Skeletal muscle tissue (tissue), 4 donors: ENCODE measurements around the gene BCORL1. TPM values are rescaled to one million over a fixed set of nuclear protein-coding genes. Genes with fewer than 3 reads are reported as not detected.

Experiments used
- H3K27ac ChIP-seq: one replicate; pipeline ENCODE4 v1.7.0; 2013; ENCODE audit warnings: mild to moderate bottlenecking, low read depth, low read length, inconsistent platforms
- H3K27me3 ChIP-seq, 3 donors: one replicate each; pipeline ENCODE4 v1.7.0; 2013; ENCODE audit warnings: low read length in 3 of 3; ENCODE audit not compliant: control insufficient read depth in 3 of 3, insufficient read depth in 3 of 3
- H3K36me3 ChIP-seq, 3 donors: one replicate each; pipeline ENCODE4 v1.7.0; 2013; ENCODE audit warnings: low read length in 3 of 3; ENCODE audit not compliant: control insufficient read depth in 3 of 3, insufficient read depth in 3 of 3
- H3K4me1 ChIP-seq, 3 donors: one replicate each; pipeline ENCODE4 v1.7.0; 2013; ENCODE audit warnings: low read length in 3 of 3, mild to moderate bottlenecking in 3 of 3; ENCODE audit not compliant: control insufficient read depth in 3 of 3, insufficient read depth in 3 of 3
- H3K4me3 ChIP-seq, 3 donors: one replicate each; pipeline ENCODE4 v1.7.0; 2013; ENCODE audit warnings: low read length in 3 of 3
- H3K9ac ChIP-seq, 3 donors: one replicate each; pipeline ENCODE4 v1.7.0; 2013; ENCODE audit warnings: low read length in 3 of 3, mild to moderate bottlenecking in 3 of 3, moderate library complexity in 2 of 3, low read depth in 1 of 3
- H3K9me3 ChIP-seq, 3 donors: one replicate each; pipeline ENCODE4 v1.7.0; 2013; ENCODE audit warnings: low read length in 3 of 3; ENCODE audit not compliant: control insufficient read depth in 3 of 3
- total RNA-seq: library from RNA; depleted of rRNA; stranded (reverse); fragments of >200 nt; gene quantifications from one replicate; pipeline ENCODE4 v1.2.3, GENCODE V29; 2014
- donor health status: Osteomylitis.

The BCORL1 gene
- total RNA-seq, 1 donor from 2014 or later: 5.2 TPM

DNA sequence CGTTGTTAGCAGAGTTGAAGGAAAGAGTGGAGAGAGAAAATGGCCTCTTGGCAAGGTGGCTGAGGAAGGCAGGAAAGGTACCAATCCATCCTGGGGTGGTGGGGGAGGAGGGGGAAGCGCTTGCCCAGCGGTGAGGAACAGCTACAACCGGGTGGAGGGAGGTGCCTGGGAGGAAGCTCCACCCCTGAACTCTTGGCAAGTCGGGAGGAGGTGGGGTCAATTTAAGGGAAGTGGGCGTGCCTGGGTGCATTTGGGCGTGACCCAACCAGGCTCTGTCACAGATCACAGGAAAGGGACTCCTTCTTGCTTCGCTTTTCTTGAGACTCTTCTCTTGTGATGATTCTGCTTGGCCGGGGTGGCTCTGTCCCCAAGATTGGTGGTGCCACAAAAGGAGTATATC is 41.7 kb downstream of the BCORL1 start:
- H3K4me1 ChIP-seq: peaks cover 0 to 5% (median 4%) of the 10 kb centered on the region in 3 donors
- H3K36me3 ChIP-seq: peaks cover 4 to 26% (median 6%) of the 10 kb centered on the region in 3 donors
- H3K27ac ChIP-seq: no peak overlapping the region
- H3K27me3 ChIP-seq: peaks cover 0 to 2% (median 0%) of the 10 kb centered on the region in 3 donors
- H3K9me3 ChIP-seq: no peaks in the 10 kb centered on the region
- H3K4me3 ChIP-seq: peak overlapping the region in 1 of 3 donors; percentile 6
- H3K9ac ChIP-seq: no peak overlapping the region

DNA sequence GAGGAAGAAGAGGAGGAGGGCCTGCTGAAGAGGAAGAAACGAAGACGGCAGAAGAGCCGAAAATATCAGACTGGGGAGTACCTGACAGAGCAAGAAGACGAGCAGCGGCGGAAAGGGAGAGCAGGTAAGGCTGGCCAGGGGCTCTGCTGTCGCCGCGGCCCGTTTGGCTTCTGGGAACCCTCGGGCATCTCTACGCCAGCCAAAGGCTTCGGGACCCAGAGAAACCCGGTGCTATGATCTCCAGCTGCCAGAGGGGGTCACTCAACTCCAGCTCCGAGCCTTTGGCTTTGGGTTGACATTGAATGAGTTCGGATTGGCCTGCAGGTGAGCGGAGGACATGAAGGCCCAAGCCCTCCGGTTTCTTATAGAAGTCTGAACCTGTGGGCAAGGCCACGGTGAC is 42.8 kb downstream of the BCORL1 start:
- no peak overlapping the region for H3K9ac ChIP-seq
- no peaks in the 10 kb centered on the region for H3K9me3 ChIP-seq
- no peak overlapping the region for H3K4me3 ChIP-seq
- peaks cover 7 to 29% (median 11%) of the 10 kb centered on the region in 3 donors for H3K36me3 ChIP-seq
- H3K27me3 ChIP-seq: peaks cover 0 to 2% (median 0%) of the 10 kb centered on the region in 3 donors
- peaks cover 0 to 5% (median 4%) of the 10 kb centered on the region in 3 donors for H3K4me1 ChIP-seq
- no peak overlapping the region for H3K27ac ChIP-seq

DNA sequence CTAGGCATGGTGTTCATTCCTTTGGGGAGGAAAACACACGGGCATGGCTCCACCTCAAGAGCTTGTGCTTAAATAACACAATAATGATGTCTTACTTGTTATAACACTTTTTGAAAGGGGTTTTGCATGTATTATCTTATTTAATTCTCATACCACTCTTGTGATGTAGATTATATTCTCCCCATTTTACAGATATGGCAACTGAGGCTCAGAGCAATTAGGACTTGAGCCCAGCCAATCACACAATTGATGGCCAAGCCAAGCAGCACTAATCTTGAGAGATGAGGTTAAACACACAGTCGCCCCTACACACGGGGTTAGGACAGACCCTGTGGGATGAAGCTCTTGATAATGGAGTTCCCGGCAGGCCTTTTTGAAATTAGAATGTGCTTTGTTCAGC is 45.1 kb downstream of the BCORL1 start:
- H3K36me3 ChIP-seq: peaks cover 7 to 34% (median 11%) of the 10 kb centered on the region in 3 donors
- H3K27ac ChIP-seq: no peak overlapping the region
- no peak overlapping the region for H3K9ac ChIP-seq
- H3K4me1 ChIP-seq: peaks cover 0 to 5% (median 4%) of the 10 kb centered on the region in 3 donors
- H3K4me3 ChIP-seq: no peak overlapping the region
- no peaks in the 10 kb centered on the region for H3K9me3 ChIP-seq
- peaks cover 0 to 2% (median 0%) of the 10 kb centered on the region in 3 donors for H3K27me3 ChIP-seq

GRCh38 chrX:130028196-130028595 is 45.8 kb downstream of the BCORL1 start:
- peaks cover 5 to 28% (median 11%) of the 10 kb centered on the region in 3 donors for H3K36me3 ChIP-seq

GRCh38 chrX:130030826-130031225 is 48.4 kb downstream of the BCORL1 start:
- H3K9me3 ChIP-seq: no peaks in the 10 kb centered on the region
- H3K27ac ChIP-seq: no peak overlapping the region
- no peak overlapping the region for H3K4me3 ChIP-seq
- no peaks in the 10 kb centered on the region for H3K4me1 ChIP-seq
- H3K36me3 ChIP-seq: peaks cover 6 to 27% (median 14%) of the 10 kb centered on the region in 3 donors
- no peaks in the 10 kb centered on the region for H3K27me3 ChIP-seq
- H3K9ac ChIP-seq: no peak overlapping the region

More at GRCh38 chrX:130028196-130028595, 45.8 kb downstream of the BCORL1 start:
- H3K9me3 ChIP-seq: no peaks in the 10 kb centered on the region
- H3K9ac ChIP-seq: no peak overlapping the region
- no peak overlapping the region for H3K27ac ChIP-seq
- H3K4me1 ChIP-seq: peaks cover 0 to 5% (median 4%) of the 10 kb centered on the region in 3 donors
- no peak overlapping the region for H3K4me3 ChIP-seq
- no peaks in the 10 kb centered on the region for H3K27me3 ChIP-seq

GRCh38 chrX:130032552-130032951 is 50.1 kb downstream of the BCORL1 start:
- H3K4me3 ChIP-seq: no peak overlapping the region
- H3K9me3 ChIP-seq: no peaks in the 10 kb centered on the region
- H3K27me3 ChIP-seq: no peaks in the 10 kb centered on the region
- no peak overlapping the region for H3K27ac ChIP-seq
- no peaks in the 10 kb centered on the region for H3K4me1 ChIP-seq
- H3K9ac ChIP-seq: no peak overlapping the region
- H3K36me3 ChIP-seq: peaks cover 8 to 24% (median 15%) of the 10 kb centered on the region in 3 donors

DNA sequence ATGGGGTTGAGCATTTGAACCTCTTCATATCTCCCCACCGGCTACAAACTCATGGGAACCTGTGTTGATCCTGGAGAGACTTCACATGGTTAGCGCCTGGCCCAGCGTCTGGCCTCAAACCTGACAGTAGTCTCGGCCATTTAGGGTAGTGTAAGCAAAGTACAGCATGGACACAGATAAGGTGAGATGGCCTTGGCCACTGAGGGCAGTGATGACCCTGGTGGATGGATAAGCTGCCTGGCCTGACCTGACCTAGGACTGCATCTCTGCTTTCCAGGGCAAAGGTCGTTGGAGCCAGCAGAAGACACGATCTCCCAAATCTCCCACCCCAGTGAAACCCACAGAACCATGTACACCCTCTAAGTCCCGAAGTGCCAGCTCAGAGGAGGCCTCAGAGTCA is 51.7 kb downstream of the BCORL1 start:
- no peaks in the 10 kb centered on the region for H3K9me3 ChIP-seq
- H3K27me3 ChIP-seq: no peaks in the 10 kb centered on the region
- no peaks in the 10 kb centered on the region for H3K4me1 ChIP-seq
- no peak overlapping the region for H3K27ac ChIP-seq
- no peak overlapping the region for H3K9ac ChIP-seq
- H3K36me3 ChIP-seq: peaks cover 13 to 25% (median 18%) of the 10 kb centered on the region in 3 donors
- H3K4me3 ChIP-seq: no peak overlapping the region

DNA sequence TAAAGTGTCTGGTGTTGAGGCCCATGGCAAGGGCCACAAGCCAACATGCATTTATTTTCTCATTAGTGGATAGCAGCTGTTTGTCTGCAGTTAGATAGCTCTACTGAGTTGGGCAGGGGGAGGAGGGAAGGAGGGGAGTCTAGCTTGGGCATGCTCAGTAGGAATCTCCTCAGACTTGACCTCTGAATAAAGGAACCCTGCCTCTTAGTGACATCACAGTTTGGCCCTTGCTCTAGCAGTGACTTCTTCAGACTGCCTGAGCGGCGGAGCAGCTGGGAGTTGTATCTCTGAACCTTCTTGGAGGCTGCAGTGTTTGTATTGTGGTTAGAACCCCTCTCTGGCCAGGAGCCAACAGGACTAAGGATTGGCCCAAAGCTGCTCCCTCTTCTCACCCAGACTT is 57.4 kb downstream of the BCORL1 start:
- no peaks in the 10 kb centered on the region for H3K9me3 ChIP-seq

DNA sequence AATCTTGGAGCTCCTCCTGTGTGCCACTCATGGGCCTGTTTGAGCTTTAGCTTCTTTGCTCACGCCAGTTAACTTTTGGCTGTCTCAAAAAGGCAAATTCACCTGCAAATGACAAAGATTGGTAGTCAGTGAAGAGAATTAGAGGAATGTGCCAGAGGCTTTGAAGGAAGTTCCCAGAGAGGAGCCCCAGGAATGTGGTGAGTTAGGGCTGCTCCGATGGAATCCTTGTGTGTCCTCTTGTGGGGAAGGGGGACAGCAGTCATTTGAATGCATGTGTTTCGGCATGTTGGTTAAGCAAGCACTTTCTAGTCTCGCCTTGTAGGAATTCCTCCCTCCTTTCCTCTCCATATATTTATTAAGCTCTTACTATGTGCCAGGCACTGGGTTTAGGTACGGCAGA is 65.0 kb downstream of the BCORL1 start:
- no peaks in the 10 kb centered on the region for H3K9me3 ChIP-seq
- no peaks in the 10 kb centered on the region for H3K4me1 ChIP-seq
- H3K9ac ChIP-seq: no peak overlapping the region
- no peak overlapping the region for H3K27ac ChIP-seq
- no peaks in the 10 kb centered on the region for H3K27me3 ChIP-seq
- H3K4me3 ChIP-seq: no peak overlapping the region
- H3K36me3 ChIP-seq: peaks cover 9 to 33% (median 11%) of the 10 kb centered on the region in 3 donors

More for the DNA sequence above, 57.4 kb downstream of the BCORL1 start:
- no peaks in the 10 kb centered on the region for H3K27me3 ChIP-seq
- H3K4me3 ChIP-seq: no peak overlapping the region
- peaks cover 12 to 27% (median 14%) of the 10 kb centered on the region in 3 donors for H3K36me3 ChIP-seq
- H3K27ac ChIP-seq: no peak overlapping the region
- H3K9ac ChIP-seq: no peak overlapping the region
- H3K4me1 ChIP-seq: no peaks in the 10 kb centered on the region

GRCh38 chrX:130048686-130049222 is 66.3 kb downstream of the BCORL1 start:
- Histone ChIP-seq H3K4me1 (peaks cover 0 to 4% (median 0%) of the 10 kb centered on the region in 3 donors), H3K9me3 (no peaks in the 10 kb centered on the region), H3K27ac (no peak overlapping the region), H3K27me3 (no peaks in the 10 kb centered on the region), H3K36me3 (peaks cover 9 to 35% (median 12%) of the 10 kb centered on the region in 3 donors), H3K4me3 (no peak overlapping the region), H3K9ac (no peak overlapping the region)
